Fibroblast of lung (primary cell): Measurements from ENCODE around the gene RASSF4. TPM values are rescaled to one million over a fixed set of nuclear protein-coding genes. Genes with fewer than 3 reads are reported as not detected.

Experiments used
- DNase-seq, 2 donors: peaks; one replicate each; pipeline versions ENCODE4 v3.0.0 to v3.0.0-alpha.2; 2010; ENCODE audit warnings: low read depth in 2 of 2
- H2AFZ ChIP-seq: 2 replicates; pipeline ENCODE4 v1.5.1; 2012; ENCODE audit warnings: low read length, control low read depth, inconsistent platforms
- H3K27ac ChIP-seq: 2 replicates; pipeline ENCODE4 v1.5.1; 2011; ENCODE audit warnings: low read length, control low read depth; ENCODE audit not compliant: insufficient read depth
- H3K27me3 ChIP-seq: 2 replicates; pipeline ENCODE4 v1.5.1; 2011; ENCODE audit warnings: mild to moderate bottlenecking, low read length; ENCODE audit not compliant: control insufficient read depth, insufficient read depth
- H3K36me3 ChIP-seq: 2 replicates; pipeline ENCODE4 v1.5.1; 2011; ENCODE audit warnings: low read length; ENCODE audit not compliant: control insufficient read depth, insufficient read depth
- H3K4me1 ChIP-seq: 2 replicates; pipeline ENCODE4 v1.5.1; 2011; ENCODE audit warnings: low read length; ENCODE audit not compliant: control insufficient read depth, insufficient read depth; ENCODE audit errors: extremely low read depth
- H3K4me2 ChIP-seq: 2 replicates; pipeline ENCODE4 v1.5.1; 2011; ENCODE audit warnings: low read length, control low read depth; ENCODE audit not compliant: insufficient read depth; ENCODE audit errors: extremely low read depth
- H3K4me3 ChIP-seq, 4 experiments: fragments of 200-600 bp in 1 of 4; sonication (generic) in 1 of 4; replicated peaks in 1 of 4; 2 replicates each; pipeline ENCODE4 v1.5.1; 2011 to 2016; ENCODE audit warnings: low read length in 4 of 4, low read depth in 3 of 4, mild to moderate bottlenecking in 3 of 4, control low read depth in 2 of 4, inconsistent platforms in 1 of 4, mixed read lengths in 1 of 4; ENCODE audit not compliant: insufficient read depth in 1 of 4; ENCODE audit errors: control extremely low read depth in 1 of 4
- H3K79me2 ChIP-seq: 2 replicates; pipeline ENCODE4 v1.5.1; 2012; ENCODE audit warnings: mild to moderate bottlenecking, low read length, inconsistent platforms; ENCODE audit not compliant: control insufficient read depth, insufficient read depth
- H3K9ac ChIP-seq: 2 replicates; pipeline ENCODE4 v1.5.1; 2011; ENCODE audit warnings: mild to moderate bottlenecking, low read length, control low read depth; ENCODE audit not compliant: insufficient read depth
- H3K9me3 ChIP-seq: 2 replicates; pipeline ENCODE4 v1.5.1; 2012; ENCODE audit warnings: low read depth, low read length; ENCODE audit not compliant: control insufficient read depth, insufficient read depth
- H4K20me1 ChIP-seq: 2 replicates; pipeline ENCODE4 v1.5.1; 2011; ENCODE audit warnings: low read length; ENCODE audit not compliant: control insufficient read depth, insufficient read depth; ENCODE audit errors: extremely low read depth
- EZH2 ChIP-seq: IDR thresholded peaks from 2 replicates; pipeline ENCODE4 v1.5.1; 2012; ENCODE audit warnings: low read length, control low read depth, mild to moderate bottlenecking; ENCODE audit errors: missing control alignments
- polyA plus RNA-seq, 2 donors: library from polyadenylated mRNA; depleted of rRNA in 1 of 2; stranded (reverse) in 1 of 2; unstranded in 1 of 2; fragments of >200 nt; gene quantifications; 2 replicates each; pipeline ENCODE4 v1.2.1, GENCODE V29; 2011 to 2012; ENCODE audit warnings: missing spikeins in 1 of 2
- total RNA-seq: library from RNA; depleted of rRNA; stranded (reverse); fragments of >200 nt; gene quantifications from 2 replicates; pipeline ENCODE4 v1.2.1, GENCODE V29; 2014
- TF ChIP-seq, protein P1 (sequence below), 2 donors: IDR thresholded peaks in 1 of 2; conservative IDR thresholded peaks in 1 of 2; 1 replicate in 1 of 2; 2 replicates in 1 of 2; pipeline ENCODE4 v1.5.1; 2011 to 2012; ENCODE audit warnings: low read length in 2 of 2, control low read depth in 1 of 2, inconsistent platforms in 1 of 2, low read depth in 1 of 2, mild to moderate bottlenecking in 1 of 2

Gene RASSF4
- total and polyA plus RNA-seq, 2 donors (not counting 1 experiment from before 2014, with no cell fraction given) = 6.4 to 11.4 TPM

DNA sequence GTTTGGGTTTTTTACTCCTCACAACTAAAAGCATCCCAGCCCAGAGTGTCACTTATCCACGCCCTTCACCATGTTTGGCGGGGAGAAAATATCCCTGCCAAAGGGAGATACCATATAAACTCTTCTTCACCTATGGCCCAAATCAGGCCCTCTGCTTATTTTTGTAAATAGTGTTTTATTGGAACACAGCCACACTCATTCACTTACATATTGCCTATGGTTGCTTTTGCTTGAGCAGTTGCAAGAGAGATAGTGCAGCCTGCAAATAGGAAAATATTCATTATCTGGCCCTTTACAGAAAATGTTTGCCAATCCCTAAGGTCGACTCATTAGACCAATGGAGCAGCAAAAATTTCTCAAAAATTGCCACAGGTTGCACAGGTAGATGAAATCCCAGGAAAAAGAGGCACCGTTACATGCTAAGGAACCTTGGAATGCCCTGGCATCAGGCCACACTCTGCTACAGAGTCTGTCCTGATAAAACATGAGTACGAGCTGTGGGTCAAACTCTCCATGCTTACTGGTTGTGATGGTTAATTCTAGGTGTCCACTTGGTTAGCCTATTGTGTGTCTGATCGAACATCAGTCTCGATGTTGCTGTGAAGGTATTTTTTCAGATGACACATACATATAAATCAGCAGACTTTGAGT lies 7.9 kb upstream of the RASSF4 start:
- TF ChIP-seq, protein P1, sequence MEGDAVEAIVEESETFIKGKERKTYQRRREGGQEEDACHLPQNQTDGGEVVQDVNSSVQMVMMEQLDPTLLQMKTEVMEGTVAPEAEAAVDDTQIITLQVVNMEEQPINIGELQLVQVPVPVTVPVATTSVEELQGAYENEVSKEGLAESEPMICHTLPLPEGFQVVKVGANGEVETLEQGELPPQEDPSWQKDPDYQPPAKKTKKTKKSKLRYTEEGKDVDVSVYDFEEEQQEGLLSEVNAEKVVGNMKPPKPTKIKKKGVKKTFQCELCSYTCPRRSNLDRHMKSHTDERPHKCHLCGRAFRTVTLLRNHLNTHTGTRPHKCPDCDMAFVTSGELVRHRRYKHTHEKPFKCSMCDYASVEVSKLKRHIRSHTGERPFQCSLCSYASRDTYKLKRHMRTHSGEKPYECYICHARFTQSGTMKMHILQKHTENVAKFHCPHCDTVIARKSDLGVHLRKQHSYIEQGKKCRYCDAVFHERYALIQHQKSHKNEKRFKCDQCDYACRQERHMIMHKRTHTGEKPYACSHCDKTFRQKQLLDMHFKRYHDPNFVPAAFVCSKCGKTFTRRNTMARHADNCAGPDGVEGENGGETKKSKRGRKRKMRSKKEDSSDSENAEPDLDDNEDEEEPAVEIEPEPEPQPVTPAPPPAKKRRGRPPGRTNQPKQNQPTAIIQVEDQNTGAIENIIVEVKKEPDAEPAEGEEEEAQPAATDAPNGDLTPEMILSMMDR (conservative IDR thresholded peaks at IDR 0.05 in 1 of 2, IDR thresholded peaks at IDR 0.05 in 1 of 2; ENCODE audit: low read depth in 1 of 2, low read length in 2 of 2) = no peak
- TF ChIP-seq EZH2 = no peak

DNA sequence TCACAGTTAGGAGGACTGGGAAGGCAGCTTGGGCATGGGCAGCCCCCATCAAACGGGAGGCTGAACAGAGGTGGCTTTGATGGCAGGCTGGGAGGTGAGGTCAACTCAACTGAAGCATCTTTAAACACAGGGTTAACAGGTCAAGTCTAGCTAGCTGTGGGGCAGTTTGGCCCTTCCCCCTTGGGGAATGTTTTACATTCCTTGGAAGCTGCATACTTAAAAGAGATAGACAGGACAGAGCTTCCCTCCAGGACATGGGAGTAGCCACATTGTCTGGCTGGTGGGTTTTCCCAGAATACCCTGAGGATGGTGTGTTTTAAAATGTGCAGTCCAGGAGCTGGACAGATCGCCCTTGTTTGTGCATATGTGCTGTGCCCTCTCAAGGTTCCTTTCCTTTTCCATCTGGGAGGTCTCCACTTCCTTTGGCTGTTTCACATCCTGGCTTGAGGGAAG lies 6.8 kb upstream of the RASSF4 start:
- H3K27me3 ChIP-seq = no peaks in the 10 kb centered on the region
- no peak overlapping the region for H3K9ac ChIP-seq
- no peak overlapping the region for H3K27ac ChIP-seq
- H3K79me2 ChIP-seq = no peaks in the 10 kb centered on the region
- no peak overlapping the region for H3K4me2 ChIP-seq
- no peak overlapping the region for H3K4me3 ChIP-seq
- H3K36me3 ChIP-seq = no peaks in the 10 kb centered on the region
- no peak for TF ChIP-seq EZH2
- TF ChIP-seq, protein P1 (conservative IDR thresholded peaks at IDR 0.05 in 1 of 2, IDR thresholded peaks at IDR 0.05 in 1 of 2; ENCODE audit: low read depth in 1 of 2, low read length in 2 of 2) = no peak
- no peaks in the 10 kb centered on the region for H4K20me1 ChIP-seq
- DNase-seq = no peak
- H2AFZ ChIP-seq = no peak overlapping the region
- H3K4me1 ChIP-seq = no peaks in the 10 kb centered on the region
- H3K9me3 ChIP-seq = no peaks in the 10 kb centered on the region

More for the DNA sequence above, 7.9 kb upstream of the RASSF4 start:
- no peak overlapping the region for H3K27ac ChIP-seq
- no peak overlapping the region for H3K4me3 ChIP-seq
- H3K9me3 ChIP-seq = no peaks in the 10 kb centered on the region
- no peak overlapping the region for H3K4me2 ChIP-seq
- H3K27me3 ChIP-seq = no peaks in the 10 kb centered on the region
- no peak overlapping the region for H3K9ac ChIP-seq
- H4K20me1 ChIP-seq = no peaks in the 10 kb centered on the region
- no peak for DNase-seq
- H3K4me1 ChIP-seq = no peaks in the 10 kb centered on the region
- no peaks in the 10 kb centered on the region for H3K36me3 ChIP-seq
- no peak overlapping the region for H2AFZ ChIP-seq
- H3K79me2 ChIP-seq = no peaks in the 10 kb centered on the region

DNA sequence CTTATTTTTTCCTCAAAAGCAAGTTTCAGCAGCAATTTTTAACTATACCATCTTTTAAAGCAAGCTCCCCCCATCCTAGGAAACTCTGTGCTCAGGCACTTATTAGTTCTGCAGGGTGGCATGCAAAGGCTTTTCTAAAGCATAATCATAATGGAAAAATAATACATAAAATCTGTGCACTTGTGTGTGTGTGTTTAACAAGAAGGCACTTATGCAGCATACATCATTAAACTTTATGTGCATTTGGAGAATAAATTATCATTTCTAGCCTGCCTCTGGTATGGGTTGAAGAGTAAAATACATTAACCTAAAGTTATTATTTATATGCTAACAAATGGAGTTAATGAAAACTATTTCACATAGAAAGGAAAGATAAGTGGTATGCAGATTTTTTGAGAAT lies 5.6 kb upstream of the RASSF4 start:
- H4K20me1 ChIP-seq = no peaks in the 10 kb centered on the region
- H3K79me2 ChIP-seq = no peaks in the 10 kb centered on the region
- no peak for DNase-seq
- H2AFZ ChIP-seq = no peak overlapping the region
- no peaks in the 10 kb centered on the region for H3K36me3 ChIP-seq
- no peak overlapping the region for H3K4me2 ChIP-seq
- no peak overlapping the region for H3K4me3 ChIP-seq
- no peaks in the 10 kb centered on the region for H3K9me3 ChIP-seq
- no peaks in the 10 kb centered on the region for H3K27me3 ChIP-seq
- H3K4me1 ChIP-seq = peaks cover 5% of the 10 kb centered on the region
- H3K9ac ChIP-seq = no peak overlapping the region
- TF ChIP-seq, protein P1 (conservative IDR thresholded peaks at IDR 0.05 in 1 of 2, IDR thresholded peaks at IDR 0.05 in 1 of 2; ENCODE audit: low read depth in 1 of 2, low read length in 2 of 2) = no peak
- no peak for TF ChIP-seq EZH2
- H3K27ac ChIP-seq = no peak overlapping the region
